GM12878 (cell line): ENCODE results near the gene EPS8L1. TPM values are rescaled to one million over a fixed set of nuclear protein-coding genes. Genes with fewer than 3 reads are reported as not detected.

ENCODE experiments used
- ATAC-seq: fragments of 200-7000 bp; cut with Tn5 transposase; 3 replicates; pipeline ENCODE4 v1.9.1; 2020; ENCODE audit warnings: mild to moderate bottlenecking, moderate library complexity
- BruUV-seq: library from RNA; stranded (reverse); fragments of 400-500 nt; replicated peaks from 2 replicates; lab custom pipeline; 2021; lab: Mats Ljungman, UMichigan
- CTCF ChIA-PET: fragments of 300-600 bp; sonication (Branson Sonifier 250); formaldehyde crosslinking; extraction: SDS; loops from one replicate; lab custom pipeline; 2021; ENCODE audit warnings: inconsistent platforms; lab: Yijun Ruan, JAX
- POLR2A ChIA-PET: fragments of 350-600 bp; formaldehyde crosslinking; extraction: SDS; loops from one replicate; lab custom pipeline; 2021; ENCODE audit warnings: inconsistent platforms; lab: Charles Lee
- RAD21 ChIA-PET: fragments of 300-600 bp; sonication (Branson Sonifier 250); formaldehyde crosslinking; loops from one replicate; lab custom pipeline; 2023; ENCODE audit warnings: antibody characterized with exemption; ENCODE audit not compliant: unreplicated experiment; lab: Charles Lee
- SMC1A ChIA-PET: fragments of 300-600 bp; sonication (Branson Sonifier 250); formaldehyde crosslinking; loops from one replicate; lab custom pipeline; 2023; ENCODE audit not compliant: unreplicated experiment, uncharacterized antibody; lab: Charles Lee
- DNase-seq: peaks from one replicate; pipeline ENCODE4 v3.0.0-alpha.2; 2011; ENCODE audit warnings: low read depth, low spot score
- FAIRE-seq: peaks from 3 replicates; lab custom pipeline; 2011; peaks lifted over from hg19 to GRCh38; lab: Jason Lieb, UNC
- H2AFZ ChIP-seq: 2 replicates; pipeline ENCODE4 v1.6.0; 2011; ENCODE audit warnings: low read depth, low read length, control low read depth; ENCODE audit not compliant: control insufficient read depth
- H3K27ac ChIP-seq: 2 replicates; pipeline ENCODE4 v1.5.1; 2011; ENCODE audit warnings: control low read depth; ENCODE audit not compliant: control insufficient read depth, insufficient read depth
- H3K27me3 ChIP-seq, 2 experiments: replicated peaks in 1 of 2; 2 replicates each; pipeline versions ENCODE4 v1.6.0 to v1.6.1; 2011; ENCODE audit warnings: low read length in 1 of 2; ENCODE audit not compliant: control insufficient read depth in 2 of 2, insufficient read depth in 2 of 2
- H3K36me3 ChIP-seq, 2 experiments: 2 replicates each; pipeline ENCODE4 v1.5.1; 2011; ENCODE audit warnings: low read length in 1 of 2; ENCODE audit not compliant: control insufficient read depth in 2 of 2, insufficient read depth in 2 of 2
- H3K4me1 ChIP-seq: 2 replicates; pipeline ENCODE4 v1.6.1; 2011; ENCODE audit warnings: mild to moderate bottlenecking, low read length, moderate library complexity, mixed read lengths; ENCODE audit not compliant: control insufficient read depth, insufficient read depth
- H3K4me2 ChIP-seq: 2 replicates; pipeline ENCODE4 v1.6.0; 2011; ENCODE audit warnings: control low read depth; ENCODE audit not compliant: control insufficient read depth, insufficient read depth
- H3K4me3 ChIP-seq: fragments of 200-600 bp; sonication (generic); 2 replicates; pipeline ENCODE4 v1.5.1; 2016
- H3K79me2 ChIP-seq: 2 replicates; pipeline ENCODE4 v1.6.0; 2011; ENCODE audit warnings: low read length; ENCODE audit not compliant: control insufficient read depth, insufficient read depth
- H3K9ac ChIP-seq: 2 replicates; pipeline ENCODE4 v1.8.0; 2011; ENCODE audit warnings: low read length, control low read depth, mixed read lengths; ENCODE audit not compliant: control insufficient read depth, insufficient read depth
- H3K9me3 ChIP-seq: replicated peaks from 3 replicates; pipeline ENCODE4 v1.5.1; 2011; ENCODE audit warnings: mild to moderate bottlenecking, low read length; ENCODE audit not compliant: control insufficient read depth, insufficient read depth
- H4K20me1 ChIP-seq: 2 replicates; pipeline ENCODE4 v1.6.0; 2011; ENCODE audit not compliant: control insufficient read depth, insufficient read depth
- CBFB ChIP-seq: IDR thresholded peaks from 2 replicates; pipeline ENCODE4 v1.6.1; 2016; ENCODE audit warnings: antibody characterized with exemption, low read depth
- SRF ChIP-seq, 2 experiments: IDR thresholded peaks; 2 replicates each; pipeline ENCODE4 v1.6.1; 2011; ENCODE audit warnings: low read depth in 2 of 2, low read length in 2 of 2, mild to moderate bottlenecking in 1 of 2, moderate library complexity in 1 of 2
- WGBS: methylation state at CpG from one replicate; pipeline ENCODE4 v1.1.6; 2016; ENCODE audit warnings: low lambda C conversion rate; ENCODE audit not compliant: insufficient replicate concordance, insufficient coverage; ENCODE audit errors: missing lambda C conversion rate; 5-methylcytosine and 5-hydroxymethylcytosine counted together
- in situ Hi-C: fragments of 300-500 bp; cut with MboI; formaldehyde crosslinking; loops from 9 replicates; pipeline ENCODE4 v1.14.3; 2018; ENCODE audit warnings: mixed read lengths
- intact Hi-C: fragments of 100-400 bp; cut with micrococcal nuclease; formaldehyde crosslinking; loops from one replicate; pipeline ENCODE4 v1.14.2; 2022; ENCODE audit not compliant: unreplicated experiment
- polyA plus RNA-seq, 11 experiments: library from polyadenylated mRNA; depleted of rRNA in 4 of 11; unstranded in 6 of 11; stranded (reverse) in 5 of 11; fragments of >200 nt; fragmentation: Nextera tagmentation in 4 of 11; fragmentation: Illumina TruSeq in 1 of 11; extraction: Ambion mirVana in 4 of 11; extraction: Trizol in 1 of 11; gene quantifications; 1 replicate in 1 of 11; 2 replicates in 10 of 11; pipeline versions ENCODE4 v1.2.1 to v1.2.3, GENCODE V29; 2011 to 2016; ENCODE audit warnings: inconsistent platforms in 2 of 11, missing spikeins in 2 of 11, low read depth in 1 of 11
- total RNA-seq, 4 experiments: library from RNA; depleted of rRNA in 3 of 4; stranded (reverse); fragments of >200 nt in 3 of 4; fragmentation: Illumina TruSeq in 1 of 4; extraction: Trizol in 1 of 4; gene quantifications; 2 replicates each; pipeline versions ENCODE4 v1.2.1 to v1.2.3, GENCODE V29; 2013 to 2021
- TF ChIP-seq, protein P1 (sequence below): IDR thresholded peaks from 2 replicates; pipeline ENCODE4 v1.6.1; 2012; ENCODE audit warnings: improper control_type of control experiment, low read depth, low read length; ENCODE audit not compliant: insufficient replicate concordance

The EPS8L1 gene
- total and polyA plus RNA-seq, 10 of the 15 experiments (the other 5 are each of a cell fraction or from before 2014, with no cell fraction given), result 0.68 to 2.2 (median 0.96) TPM; not detected in 2

DNA sequence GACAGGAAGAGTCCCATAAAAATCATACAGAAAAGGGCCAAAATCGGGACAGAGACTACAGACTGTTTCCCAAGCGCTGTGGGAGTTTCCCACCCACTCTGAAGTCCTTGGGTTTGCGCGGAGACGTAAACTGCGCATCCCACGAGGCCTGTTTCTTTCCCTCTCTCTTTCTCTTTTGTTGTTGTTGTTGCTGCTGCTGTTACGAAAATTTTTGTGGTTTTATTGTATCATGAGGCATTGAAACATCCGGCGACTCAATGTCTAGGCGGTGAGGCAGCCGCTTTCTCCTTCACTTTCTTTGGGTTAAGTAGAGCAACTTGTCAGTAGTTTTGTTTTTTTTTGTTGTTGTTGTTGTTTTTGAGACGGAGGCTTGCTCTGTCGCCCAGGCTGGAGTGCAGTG, 43.4 kb downstream of the EPS8L1 start (continued):
- TF ChIP-seq SRF (IDR thresholded peaks at IDR 0.05; ENCODE audit: low read depth in 2 of 2, low read length in 2 of 2), result no peak
- TF ChIP-seq CBFB, result no peak

DNA sequence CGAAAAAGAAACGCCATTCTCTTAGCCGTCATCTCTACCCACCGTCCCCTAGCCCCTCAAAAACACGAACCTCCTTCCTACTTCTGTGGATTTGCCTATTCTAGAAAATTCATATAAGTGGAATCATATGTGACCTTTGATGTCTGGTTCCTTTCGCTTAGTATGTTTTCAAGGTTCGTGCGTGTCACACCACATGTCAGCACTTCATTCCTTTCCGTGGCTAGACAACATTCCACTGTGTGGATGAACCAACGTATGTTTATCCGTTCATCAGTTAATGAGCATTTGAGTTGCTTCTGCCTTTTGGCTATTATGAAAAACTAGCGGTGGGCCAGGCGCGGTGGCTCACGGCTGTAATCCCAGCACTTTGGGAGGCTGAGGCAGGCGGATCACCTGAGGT, 55.8 kb downstream of the EPS8L1 start:
- ATAC-seq (no peak), DNase-seq (no peak), FAIRE-seq (no peak)
- no TSS peak for BruUV-seq
- no peaks in the 10 kb centered on the region for H3K79me2 ChIP-seq
- no peaks in the 10 kb centered on the region for H3K27me3 ChIP-seq
- peaks cover 13% of the 10 kb centered on the region for H3K4me1 ChIP-seq
- no peak overlapping the region for H3K4me3 ChIP-seq
- no peak overlapping the region for H3K27ac ChIP-seq
- no peaks in the 10 kb centered on the region for H3K36me3 ChIP-seq
- in situ Hi-C loops (no loop called here), intact Hi-C loops (no loop called here)
- H3K9me3 ChIP-seq, result no peaks in the 10 kb centered on the region
- no peaks in the 10 kb centered on the region for H4K20me1 ChIP-seq
- ChIA-PET POLR2A (interaction anchor here (0.6 to 0.7 kb wide), 2 partner anchors 323 to 931 kb away, joined by 3 to 4 read pairs; partner anchors contain the start of gene RPS9), CTCF (no interaction called here), RAD21 (no interaction called here), SMC1A (no interaction called here)
- H3K9ac ChIP-seq, result no peak overlapping the region
- no peak overlapping the region for H3K4me2 ChIP-seq
- WGBS, result 61% methylated on average over 16 of the region's 16 CpGs
- TF ChIP-seq, protein P1, sequence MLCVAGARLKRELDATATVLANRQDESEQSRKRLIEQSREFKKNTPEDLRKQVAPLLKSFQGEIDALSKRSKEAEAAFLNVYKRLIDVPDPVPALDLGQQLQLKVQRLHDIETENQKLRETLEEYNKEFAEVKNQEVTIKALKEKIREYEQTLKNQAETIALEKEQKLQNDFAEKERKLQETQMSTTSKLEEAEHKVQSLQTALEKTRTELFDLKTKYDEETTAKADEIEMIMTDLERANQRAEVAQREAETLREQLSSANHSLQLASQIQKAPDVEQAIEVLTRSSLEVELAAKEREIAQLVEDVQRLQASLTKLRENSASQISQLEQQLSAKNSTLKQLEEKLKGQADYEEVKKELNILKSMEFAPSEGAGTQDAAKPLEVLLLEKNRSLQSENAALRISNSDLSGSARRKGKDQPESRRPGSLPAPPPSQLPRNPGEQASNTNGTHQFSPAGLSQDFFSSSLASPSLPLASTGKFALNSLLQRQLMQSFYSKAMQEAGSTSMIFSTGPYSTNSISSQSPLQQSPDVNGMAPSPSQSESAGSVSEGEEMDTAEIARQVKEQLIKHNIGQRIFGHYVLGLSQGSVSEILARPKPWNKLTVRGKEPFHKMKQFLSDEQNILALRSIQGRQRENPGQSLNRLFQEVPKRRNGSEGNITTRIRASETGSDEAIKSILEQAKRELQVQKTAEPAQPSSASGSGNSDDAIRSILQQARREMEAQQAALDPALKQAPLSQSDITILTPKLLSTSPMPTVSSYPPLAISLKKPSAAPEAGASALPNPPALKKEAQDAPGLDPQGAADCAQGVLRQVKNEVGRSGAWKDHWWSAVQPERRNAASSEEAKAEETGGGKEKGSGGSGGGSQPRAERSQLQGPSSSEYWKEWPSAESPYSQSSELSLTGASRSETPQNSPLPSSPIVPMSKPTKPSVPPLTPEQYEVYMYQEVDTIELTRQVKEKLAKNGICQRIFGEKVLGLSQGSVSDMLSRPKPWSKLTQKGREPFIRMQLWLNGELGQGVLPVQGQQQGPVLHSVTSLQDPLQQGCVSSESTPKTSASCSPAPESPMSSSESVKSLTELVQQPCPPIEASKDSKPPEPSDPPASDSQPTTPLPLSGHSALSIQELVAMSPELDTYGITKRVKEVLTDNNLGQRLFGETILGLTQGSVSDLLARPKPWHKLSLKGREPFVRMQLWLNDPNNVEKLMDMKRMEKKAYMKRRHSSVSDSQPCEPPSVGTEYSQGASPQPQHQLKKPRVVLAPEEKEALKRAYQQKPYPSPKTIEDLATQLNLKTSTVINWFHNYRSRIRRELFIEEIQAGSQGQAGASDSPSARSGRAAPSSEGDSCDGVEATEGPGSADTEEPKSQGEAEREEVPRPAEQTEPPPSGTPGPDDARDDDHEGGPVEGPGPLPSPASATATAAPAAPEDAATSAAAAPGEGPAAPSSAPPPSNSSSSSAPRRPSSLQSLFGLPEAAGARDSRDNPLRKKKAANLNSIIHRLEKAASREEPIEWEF, result no peak
- no peak overlapping the region for H2AFZ ChIP-seq
